ENCODE results near the gene WDR5B. TPM values are rescaled to one million over a fixed set of nuclear protein-coding genes. Genes with fewer than 3 reads are reported as not detected.

Gene WDR5B
- total RNA-seq, 1 experiment from 2014 or later, result 3.4 TPM

DNA sequence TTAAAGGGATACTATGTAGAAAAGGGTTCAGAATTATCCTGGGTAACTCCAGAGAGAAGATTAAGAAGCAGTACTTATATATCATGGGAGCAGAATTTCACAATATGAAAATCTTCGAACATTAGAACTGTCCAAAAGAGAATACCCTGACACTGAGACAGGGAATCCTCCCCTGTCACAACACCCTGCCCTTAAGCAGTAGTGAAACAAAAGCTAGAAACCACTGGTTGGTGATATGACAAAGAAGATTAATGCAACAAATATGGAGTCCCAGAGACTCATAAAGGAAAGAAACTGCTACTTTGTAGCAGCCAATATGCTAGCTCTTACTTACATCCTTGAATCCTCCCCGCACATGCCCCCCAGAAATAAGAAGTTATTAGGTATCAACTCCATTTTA is 51.4 kb downstream of the WDR5B start (continued):
- TF ChIP-seq, protein P1, sequence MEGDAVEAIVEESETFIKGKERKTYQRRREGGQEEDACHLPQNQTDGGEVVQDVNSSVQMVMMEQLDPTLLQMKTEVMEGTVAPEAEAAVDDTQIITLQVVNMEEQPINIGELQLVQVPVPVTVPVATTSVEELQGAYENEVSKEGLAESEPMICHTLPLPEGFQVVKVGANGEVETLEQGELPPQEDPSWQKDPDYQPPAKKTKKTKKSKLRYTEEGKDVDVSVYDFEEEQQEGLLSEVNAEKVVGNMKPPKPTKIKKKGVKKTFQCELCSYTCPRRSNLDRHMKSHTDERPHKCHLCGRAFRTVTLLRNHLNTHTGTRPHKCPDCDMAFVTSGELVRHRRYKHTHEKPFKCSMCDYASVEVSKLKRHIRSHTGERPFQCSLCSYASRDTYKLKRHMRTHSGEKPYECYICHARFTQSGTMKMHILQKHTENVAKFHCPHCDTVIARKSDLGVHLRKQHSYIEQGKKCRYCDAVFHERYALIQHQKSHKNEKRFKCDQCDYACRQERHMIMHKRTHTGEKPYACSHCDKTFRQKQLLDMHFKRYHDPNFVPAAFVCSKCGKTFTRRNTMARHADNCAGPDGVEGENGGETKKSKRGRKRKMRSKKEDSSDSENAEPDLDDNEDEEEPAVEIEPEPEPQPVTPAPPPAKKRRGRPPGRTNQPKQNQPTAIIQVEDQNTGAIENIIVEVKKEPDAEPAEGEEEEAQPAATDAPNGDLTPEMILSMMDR (IDR thresholded peaks at IDR 0.05 in 2 of 3, conservative IDR thresholded peaks at IDR 0.05 in 1 of 3; ENCODE audit: borderline replicate concordance in 1 of 3, insufficient read depth in 1 of 3, low read depth in 2 of 3, low read length in 2 of 3), result no peak
- no peak for TF ChIP-seq FOSL1 (IDR thresholded peaks at IDR 0.05; ENCODE audit: low read depth)

Other genes starting within 250 kb of the WDR5B start
- gene CASR, start 232.4 kb downstream of the WDR5B start, total RNA-seq (2021; ENCODE audit: unreplicated experiment), result not detected
- gene CSTA, start 90.8 kb downstream of the WDR5B start, total RNA-seq (2021; ENCODE audit: unreplicated experiment), result 11.0 TPM
- 76.2 TPM for gene MIX23, start 32.8 kb downstream of the WDR5B start, total RNA-seq (2021; ENCODE audit: unreplicated experiment)
- 74.1 TPM for gene FAM162A, start 31.9 kb downstream of the WDR5B start, total RNA-seq (2021; ENCODE audit: unreplicated experiment)
- 73.4 TPM for gene KPNA1, start 98.9 kb upstream of the WDR5B start, total RNA-seq (2021; ENCODE audit: unreplicated experiment)
- 9.5 TPM for gene PARP9, start 148.2 kb upstream of the WDR5B start, total RNA-seq (2021; ENCODE audit: unreplicated experiment)
- 13.1 TPM for gene DTX3L, start 148.3 kb upstream of the WDR5B start, total RNA-seq (2021; ENCODE audit: unreplicated experiment)
- 0.12 TPM for gene PARP15, start 161.6 kb upstream of the WDR5B start, total RNA-seq (2021; ENCODE audit: unreplicated experiment)